Astrocyte (in vitro differentiated cells and primary cell): Measurements from ENCODE around the gene ERBIN. TPM values are rescaled to one million over a fixed set of nuclear protein-coding genes. Genes with fewer than 3 reads are reported as not detected.
"Not testable (repeated sequence)": the region's sequence is repeated elsewhere in the genome, so short reads cannot be mapped to it uniquely, and the experiment has no call there.

ENCODE experiments used
- DNase-seq: peaks from one replicate; pipeline ENCODE4 v3.0.0-alpha.2; 2010; ENCODE audit warnings: low read depth
- FAIRE-seq: peaks from 2 replicates; lab custom pipeline; 2011; peaks lifted over from hg19 to GRCh38; lab: Jason Lieb, UNC
- H2AFZ ChIP-seq: 2 replicates; pipeline ENCODE4 v1.6.0; 2012; ENCODE audit warnings: low read depth, low read length, inconsistent platforms
- H3K27ac ChIP-seq: 2 replicates; pipeline ENCODE4 v1.5.1; 2011; ENCODE audit warnings: low read depth, low read length, inconsistent platforms
- H3K27me3 ChIP-seq: 2 replicates; pipeline ENCODE4 v1.6.0; 2011; ENCODE audit warnings: low read length, inconsistent platforms; ENCODE audit not compliant: insufficient read depth
- H3K36me3 ChIP-seq: 2 replicates; pipeline ENCODE4 v1.5.1; 2011; ENCODE audit warnings: low read length, inconsistent platforms; ENCODE audit not compliant: insufficient read depth
- H3K4me1 ChIP-seq: 2 replicates; pipeline ENCODE4 v1.5.1; 2011; ENCODE audit warnings: low read length, inconsistent platforms; ENCODE audit not compliant: insufficient read depth
- H3K4me2 ChIP-seq: 2 replicates; pipeline ENCODE4 v1.6.0; 2012; ENCODE audit warnings: low read length, inconsistent platforms
- H3K4me3 ChIP-seq: 2 replicates; pipeline ENCODE4 v1.5.1; 2011; ENCODE audit warnings: low read depth, mild to moderate bottlenecking, low read length, inconsistent platforms; ENCODE audit not compliant: insufficient read depth
- H3K79me2 ChIP-seq: 2 replicates; pipeline ENCODE4 v1.6.0; 2012; ENCODE audit warnings: mild to moderate bottlenecking, low read length, inconsistent platforms; ENCODE audit not compliant: insufficient read depth
- H3K9ac ChIP-seq: 2 replicates; pipeline ENCODE4 v1.6.0; 2012; ENCODE audit warnings: mild to moderate bottlenecking, low read length, inconsistent platforms
- H3K9me3 ChIP-seq: 2 replicates; pipeline ENCODE4 v1.5.1; 2012; ENCODE audit warnings: low read depth, mild to moderate bottlenecking, low read length, inconsistent platforms; ENCODE audit not compliant: insufficient read depth
- H4K20me1 ChIP-seq: 2 replicates; pipeline ENCODE4 v1.6.0; 2012; ENCODE audit warnings: low read length, inconsistent platforms; ENCODE audit not compliant: insufficient read depth
- H3K27ac Mint-ChIP-seq: one replicate; pipeline ENCODE4 v1.8.0; 2021; ENCODE audit warnings: mild to moderate bottlenecking, mixed read lengths; ENCODE audit not compliant: unreplicated experiment
- H3K27me3 Mint-ChIP-seq: one replicate; pipeline ENCODE4 v1.8.0; 2021; ENCODE audit warnings: low read depth, mixed read lengths; ENCODE audit not compliant: unreplicated experiment
- H3K36me3 Mint-ChIP-seq: one replicate; pipeline ENCODE4 v1.8.0; 2021; ENCODE audit warnings: low read depth, mixed read lengths; ENCODE audit not compliant: unreplicated experiment
- H3K4me1 Mint-ChIP-seq: one replicate; pipeline ENCODE4 v1.8.0; 2021; ENCODE audit warnings: low read depth, mixed read lengths; ENCODE audit not compliant: unreplicated experiment
- H3K4me3 Mint-ChIP-seq: one replicate; pipeline ENCODE4 v1.8.0; 2021; ENCODE audit warnings: mild to moderate bottlenecking, moderate library complexity, mixed read lengths; ENCODE audit not compliant: unreplicated experiment
- H3K9me3 Mint-ChIP-seq: one replicate; pipeline ENCODE4 v1.8.0; 2021; ENCODE audit warnings: mild to moderate bottlenecking, mixed read lengths; ENCODE audit not compliant: unreplicated experiment
- CTCF ChIP-seq: IDR thresholded peaks from 2 replicates; pipeline ENCODE4 v1.5.1; 2011; ENCODE audit warnings: low read depth, mild to moderate bottlenecking, inconsistent platforms, low read length, moderate library complexity; ENCODE audit not compliant: insufficient read depth
- EZH2 ChIP-seq: IDR thresholded peaks from 2 replicates; pipeline ENCODE4 v1.6.1; 2012; ENCODE audit warnings: mild to moderate bottlenecking, low read length, inconsistent platforms; ENCODE audit not compliant: insufficient read depth
- total RNA-seq: library from RNA; stranded (reverse); gene quantifications from 2 replicates; pipeline ENCODE4 v1.2.1, GENCODE V29; 2021

Gene ERBIN
- total RNA-seq, 1 donor from 2014 or later: 83.4 TPM

GRCh38 chr5:65886387-65886786 is 40.0 kb upstream of the ERBIN start:
- Mint-ChIP-seq H3K36me3 (no peaks in the 10 kb centered on the region), H3K27me3 (no peaks in the 10 kb centered on the region), H3K27ac (peak overlapping the region; percentile 42), H3K4me3 (peak overlapping the region; percentile 3), H3K4me1 (peaks cover 18% of the 10 kb centered on the region), H3K9me3 (no peaks in the 10 kb centered on the region)
- no peaks in the 10 kb centered on the region for H3K9me3 ChIP-seq
- H3K27me3 ChIP-seq: no peaks in the 10 kb centered on the region
- no peak overlapping the region for H3K9ac ChIP-seq
- H3K4me2 ChIP-seq: peak overlapping the region; percentile 67
- FAIRE-seq (no peak), DNase-seq (no peak)
- no peaks in the 10 kb centered on the region for H3K79me2 ChIP-seq
- H2AFZ ChIP-seq: no peak overlapping the region
- H3K4me1 ChIP-seq: peaks cover 8% of the 10 kb centered on the region
- no peaks in the 10 kb centered on the region for H4K20me1 ChIP-seq
- H3K27ac ChIP-seq: no peak overlapping the region
- no peaks in the 10 kb centered on the region for H3K36me3 ChIP-seq
- no peak for TF ChIP-seq EZH2
- no peak for TF ChIP-seq CTCF
- no peak overlapping the region for H3K4me3 ChIP-seq

- H3K36me3 Mint-ChIP-seq, H3K36me3 ChIP-seq, H3K4me2 ChIP-seq, H3K27me3 ChIP-seq, H3K4me3 ChIP-seq, H3K27ac Mint-ChIP-seq, H3K9me3 ChIP-seq, H3K4me1 Mint-ChIP-seq, H4K20me1 ChIP-seq, H3K27me3 Mint-ChIP-seq, H2AFZ ChIP-seq, FAIRE-seq, H3K4me1 ChIP-seq, H3K9me3 Mint-ChIP-seq, DNase-seq, H3K79me2 ChIP-seq, H3K4me3 Mint-ChIP-seq, H3K27ac ChIP-seq, H3K9ac ChIP-seq: not testable (repeated sequence)
These were observed 34.4 kb upstream of the ERBIN start for GRCh38 chr5:65892024-65892423.

- Histone ChIP-seq H3K79me2 (no peaks in the 10 kb centered on the region), H3K4me3 (no peak overlapping the region), H2AFZ (no peak overlapping the region), H3K4me2 (no peak overlapping the region), H4K20me1 (no peaks in the 10 kb centered on the region), H3K4me1 (no peaks in the 10 kb centered on the region), H3K36me3 (no peaks in the 10 kb centered on the region), H3K27ac (no peak overlapping the region), H3K27me3 (no peaks in the 10 kb centered on the region), H3K9ac (no peak overlapping the region), H3K9me3 (no peaks in the 10 kb centered on the region)
- TF ChIP-seq CTCF (no peak), EZH2 (no peak)
- FAIRE-seq (no peak), DNase-seq (no peak)
- H3K27me3 Mint-ChIP-seq: no peaks in the 10 kb centered on the region
- H3K36me3 Mint-ChIP-seq: no peaks in the 10 kb centered on the region
- H3K27ac Mint-ChIP-seq: no peak overlapping the region
- peaks cover 2% of the 10 kb centered on the region for H3K4me1 Mint-ChIP-seq
- H3K4me3 Mint-ChIP-seq: no peak overlapping the region
- peaks cover 2% of the 10 kb centered on the region for H3K9me3 Mint-ChIP-seq
These were observed 33.6 kb upstream of the ERBIN start for GRCh38 chr5:65892801-65893200.
